ENCODE measurements around the gene ATOH7.
"Not testable (repeated sequence)": the region's sequence is repeated elsewhere in the genome, so short reads cannot be mapped to it uniquely, and the experiment has no call there.

Gene ATOH7

GRCh38 chr10:68251151-68251550 is 19.2 kb upstream of the ATOH7 start:
- Histone ChIP-seq H3K9me3 (ENCODE audit: low read length) (no peaks in the 10 kb centered on the region), H3K27me3 (ENCODE audit: insufficient read depth, low read length) (no peaks in the 10 kb centered on the region), H2AFZ (ENCODE audit: low read depth, low read length) (no peak overlapping the region), H3K36me3 (ENCODE audit: insufficient read depth, low read length) (no peaks in the 10 kb centered on the region), H3K4me3 (ENCODE audit: low read length) (no peak overlapping the region), H3K4me1 (ENCODE audit: insufficient read depth, low read length) (no peaks in the 10 kb centered on the region)

GRCh38 chr10:68249297-68249696 is 17.4 kb upstream of the ATOH7 start:
- no peaks in the 10 kb centered on the region for H3K27me3 ChIP-seq (ENCODE audit: insufficient read depth, low read length)

GRCh38 chr10:68247931-68248330 is 16.0 kb upstream of the ATOH7 start:
- Histone ChIP-seq H3K4me1 (ENCODE audit: insufficient read depth, low read length) (no peaks in the 10 kb centered on the region), H3K4me3 (ENCODE audit: low read length) (no peak overlapping the region), H3K9me3 (ENCODE audit: low read length) (no peaks in the 10 kb centered on the region), H2AFZ (ENCODE audit: low read depth, low read length) (no peak overlapping the region), H3K27me3 (ENCODE audit: insufficient read depth, low read length) (no peaks in the 10 kb centered on the region), H3K36me3 (ENCODE audit: insufficient read depth, low read length) (no peaks in the 10 kb centered on the region)

More at GRCh38 chr10:68249297-68249696, 17.4 kb upstream of the ATOH7 start:
- H2AFZ ChIP-seq (ENCODE audit: low read depth, low read length), result no peak overlapping the region
- no peaks in the 10 kb centered on the region for H3K9me3 ChIP-seq (ENCODE audit: low read length)
- no peak overlapping the region for H3K4me3 ChIP-seq (ENCODE audit: low read length)
- no peaks in the 10 kb centered on the region for H3K36me3 ChIP-seq (ENCODE audit: insufficient read depth, low read length)
- H3K4me1 ChIP-seq (ENCODE audit: insufficient read depth, low read length), result no peaks in the 10 kb centered on the region

- H3K36me3 ChIP-seq (ENCODE audit: insufficient read depth, low read length); H3K4me3 ChIP-seq (ENCODE audit: low read length); H3K27me3 ChIP-seq (ENCODE audit: insufficient read depth, low read length); H3K9me3 ChIP-seq (ENCODE audit: low read length); H2AFZ ChIP-seq (ENCODE audit: low read depth, low read length); H3K4me1 ChIP-seq (ENCODE audit: insufficient read depth, low read length): not testable (repeated sequence)
Measured at GRCh38 chr10:68246397-68246796, 14.5 kb upstream of the ATOH7 start.

- H3K36me3 ChIP-seq (ENCODE audit: insufficient read depth, low read length), result no peaks in the 10 kb centered on the region
- no peaks in the 10 kb centered on the region for H3K9me3 ChIP-seq (ENCODE audit: low read length)
- H3K4me1 ChIP-seq (ENCODE audit: insufficient read depth, low read length), result no peaks in the 10 kb centered on the region
- H2AFZ ChIP-seq (ENCODE audit: low read depth, low read length), result no peak overlapping the region
- no peak overlapping the region for H3K4me3 ChIP-seq (ENCODE audit: low read length)
- H3K27me3 ChIP-seq (ENCODE audit: insufficient read depth, low read length), result peaks cover 3% of the 10 kb centered on the region
Measured at GRCh38 chr10:68242051-68242450, 10.1 kb upstream of the ATOH7 start.

- peaks cover 3% of the 10 kb centered on the region for H3K27me3 ChIP-seq (ENCODE audit: insufficient read depth, low read length)
- no peaks in the 10 kb centered on the region for H3K36me3 ChIP-seq (ENCODE audit: insufficient read depth, low read length)
- no peaks in the 10 kb centered on the region for H3K9me3 ChIP-seq (ENCODE audit: low read length)
- no peak overlapping the region for H3K4me3 ChIP-seq (ENCODE audit: low read length)
- no peaks in the 10 kb centered on the region for H3K4me1 ChIP-seq (ENCODE audit: insufficient read depth, low read length)
- no peak overlapping the region for H2AFZ ChIP-seq (ENCODE audit: low read depth, low read length)
Measured at GRCh38 chr10:68239596-68240150, 7.8 kb upstream of the ATOH7 start.

GRCh38 chr10:68239069-68239468 is 7.2 kb upstream of the ATOH7 start:
- Histone ChIP-seq H3K27me3 (ENCODE audit: insufficient read depth, low read length) (peaks cover 3% of the 10 kb centered on the region), H2AFZ (ENCODE audit: low read depth, low read length) (no peak overlapping the region), H3K36me3 (ENCODE audit: insufficient read depth, low read length) (no peaks in the 10 kb centered on the region), H3K4me1 (ENCODE audit: insufficient read depth, low read length) (no peaks in the 10 kb centered on the region), H3K9me3 (ENCODE audit: low read length) (no peaks in the 10 kb centered on the region), H3K4me3 (ENCODE audit: low read length) (no peak overlapping the region)

GRCh38 chr10:68238371-68238770 is 6.5 kb upstream of the ATOH7 start:
- Histone ChIP-seq H3K27me3 (ENCODE audit: insufficient read depth, low read length) (peaks cover 3% of the 10 kb centered on the region), H3K36me3 (ENCODE audit: insufficient read depth, low read length) (no peaks in the 10 kb centered on the region), H3K4me3 (ENCODE audit: low read length) (no peak overlapping the region), H3K9me3 (ENCODE audit: low read length) (no peaks in the 10 kb centered on the region), H2AFZ (ENCODE audit: low read depth, low read length) (no peak overlapping the region), H3K4me1 (ENCODE audit: insufficient read depth, low read length) (no peaks in the 10 kb centered on the region)

- no peaks in the 10 kb centered on the region for H3K4me1 ChIP-seq (ENCODE audit: insufficient read depth, low read length)
- H3K27me3 ChIP-seq (ENCODE audit: insufficient read depth, low read length), result peaks cover 3% of the 10 kb centered on the region
- H2AFZ ChIP-seq (ENCODE audit: low read depth, low read length), result no peak overlapping the region
- no peaks in the 10 kb centered on the region for H3K36me3 ChIP-seq (ENCODE audit: insufficient read depth, low read length)
- H3K4me3 ChIP-seq (ENCODE audit: low read length), result no peak overlapping the region
- no peaks in the 10 kb centered on the region for H3K9me3 ChIP-seq (ENCODE audit: low read length)
Measured at GRCh38 chr10:68237173-68237572, 5.3 kb upstream of the ATOH7 start.

- Histone ChIP-seq H3K4me1 (ENCODE audit: insufficient read depth, low read length) (peaks cover 11% of the 10 kb centered on the region), H3K9me3 (ENCODE audit: low read length) (no peaks in the 10 kb centered on the region), H3K4me3 (ENCODE audit: low read length) (no peak overlapping the region)
Measured at GRCh38 chr10:68235581-68235980, 3.7 kb upstream of the ATOH7 start.

GRCh38 chr10:68235111-68235510 is 3.2 kb upstream of the ATOH7 start:
- no peak overlapping the region for H3K4me3 ChIP-seq (ENCODE audit: low read length)
- peaks cover 12% of the 10 kb centered on the region for H3K4me1 ChIP-seq (ENCODE audit: insufficient read depth, low read length)
- no peaks in the 10 kb centered on the region for H3K9me3 ChIP-seq (ENCODE audit: low read length)
- H3K36me3 ChIP-seq (ENCODE audit: insufficient read depth, low read length), result no peaks in the 10 kb centered on the region
- peaks cover 3% of the 10 kb centered on the region for H3K27me3 ChIP-seq (ENCODE audit: insufficient read depth, low read length)
- H2AFZ ChIP-seq (ENCODE audit: low read depth, low read length), result no peak overlapping the region

More at GRCh38 chr10:68235581-68235980, 3.7 kb upstream of the ATOH7 start:
- Histone ChIP-seq H3K36me3 (ENCODE audit: insufficient read depth, low read length) (no peaks in the 10 kb centered on the region), H2AFZ (ENCODE audit: low read depth, low read length) (no peak overlapping the region), H3K27me3 (ENCODE audit: insufficient read depth, low read length) (peaks cover 3% of the 10 kb centered on the region)

- no peaks in the 10 kb centered on the region for H3K9me3 ChIP-seq (ENCODE audit: low read length)
- no peaks in the 10 kb centered on the region for H3K36me3 ChIP-seq (ENCODE audit: insufficient read depth, low read length)
- no peak overlapping the region for H3K4me3 ChIP-seq (ENCODE audit: low read length)
- H2AFZ ChIP-seq (ENCODE audit: low read depth, low read length), result no peak overlapping the region
- peaks cover 12% of the 10 kb centered on the region for H3K4me1 ChIP-seq (ENCODE audit: insufficient read depth, low read length)
- peaks cover 2% of the 10 kb centered on the region for H3K27me3 ChIP-seq (ENCODE audit: insufficient read depth, low read length)
Measured at GRCh38 chr10:68233046-68233445, 1.1 kb upstream of the ATOH7 start.

- Histone ChIP-seq H3K4me1 (ENCODE audit: insufficient read depth, low read length) (peaks cover 12% of the 10 kb centered on the region), H3K9me3 (ENCODE audit: low read length) (no peaks in the 10 kb centered on the region), H2AFZ (ENCODE audit: low read depth, low read length) (peak overlapping the region; percentile 100), H3K4me3 (ENCODE audit: low read length) (peak overlapping the region; percentile 84), H3K27me3 (ENCODE audit: insufficient read depth, low read length) (peaks cover 2% of the 10 kb centered on the region), H3K36me3 (ENCODE audit: insufficient read depth, low read length) (no peaks in the 10 kb centered on the region)
Measured at GRCh38 chr10:68231106-68231816, 652 bp downstream of the ATOH7 start.

GRCh38 chr10:68230268-68230667 is 1.6 kb downstream of the ATOH7 start:
- H3K4me3 ChIP-seq (ENCODE audit: low read length), result peak overlapping the region; percentile 84
- H2AFZ ChIP-seq (ENCODE audit: low read depth, low read length), result peak overlapping the region; percentile 100
- H3K27me3 ChIP-seq (ENCODE audit: insufficient read depth, low read length), result peaks cover 2% of the 10 kb centered on the region
- no peaks in the 10 kb centered on the region for H3K9me3 ChIP-seq (ENCODE audit: low read length)
- H3K4me1 ChIP-seq (ENCODE audit: insufficient read depth, low read length), result peaks cover 12% of the 10 kb centered on the region
- no peaks in the 10 kb centered on the region for H3K36me3 ChIP-seq (ENCODE audit: insufficient read depth, low read length)
